ENCODE results near the gene PLSCR2.
A peak's percentile ranks its signal among the peaks of the same experiment; 100 is the strongest.
"Not testable (repeated sequence)": the region's sequence is repeated elsewhere in the genome, so short reads cannot be mapped to it uniquely, and the experiment has no call there.

Gene PLSCR2

GRCh38 chr3:146501752-146502151 is 32.4 kb upstream of the PLSCR2 start:
- no peak overlapping the region for H3K4me3 ChIP-seq (replicated peaks; ENCODE audit: low read depth, low read length)
- H3K27me3 ChIP-seq (replicated peaks; ENCODE audit: control insufficient read depth, insufficient read depth, low read length), result no peaks in the 10 kb centered on the region
- DNase-seq (ENCODE audit: extremely low read depth, insufficient read length), result peak; percentile 15
- H3K36me3 ChIP-seq (ENCODE audit: control insufficient read depth, insufficient read depth, low read length), result no peaks in the 10 kb centered on the region
- no peak for TF ChIP-seq CTCF (IDR thresholded peaks at IDR 0.05; ENCODE audit: insufficient read depth, low read length, poor library complexity, severe bottlenecking)

GRCh38 chr3:146499701-146500100 is 30.3 kb upstream of the PLSCR2 start:
- no peak for DNase-seq (ENCODE audit: extremely low read depth, insufficient read length)
- Histone ChIP-seq H3K4me3 (replicated peaks; ENCODE audit: low read depth, low read length) (no peak overlapping the region), H3K27me3 (replicated peaks; ENCODE audit: control insufficient read depth, insufficient read depth, low read length) (no peaks in the 10 kb centered on the region), H3K36me3 (ENCODE audit: control insufficient read depth, insufficient read depth, low read length) (no peaks in the 10 kb centered on the region)
- TF ChIP-seq CTCF (IDR thresholded peaks at IDR 0.05; ENCODE audit: insufficient read depth, low read length, poor library complexity, severe bottlenecking), result no peak

GRCh38 chr3:146498002-146498736 is 28.8 kb upstream of the PLSCR2 start:
- H3K27me3 ChIP-seq (replicated peaks; ENCODE audit: control insufficient read depth, insufficient read depth, low read length), result no peaks in the 10 kb centered on the region
- no peak overlapping the region for H3K4me3 ChIP-seq (replicated peaks; ENCODE audit: low read depth, low read length)
- no peak for DNase-seq (ENCODE audit: extremely low read depth, insufficient read length)
- no peaks in the 10 kb centered on the region for H3K36me3 ChIP-seq (ENCODE audit: control insufficient read depth, insufficient read depth, low read length)
- no peak for TF ChIP-seq CTCF (IDR thresholded peaks at IDR 0.05; ENCODE audit: insufficient read depth, low read length, poor library complexity, severe bottlenecking)

GRCh38 chr3:146497145-146497843 is 27.9 kb upstream of the PLSCR2 start:
- not testable (repeated sequence) for DNase-seq (ENCODE audit: extremely low read depth, insufficient read length); H3K27me3 ChIP-seq (replicated peaks; ENCODE audit: control insufficient read depth, insufficient read depth, low read length); H3K4me3 ChIP-seq (replicated peaks; ENCODE audit: low read depth, low read length); H3K36me3 ChIP-seq (ENCODE audit: control insufficient read depth, insufficient read depth, low read length)

GRCh38 chr3:146496726-146497125 is 27.4 kb upstream of the PLSCR2 start:
- no peak overlapping the region for H3K4me3 ChIP-seq (replicated peaks; ENCODE audit: low read depth, low read length)
- DNase-seq (ENCODE audit: extremely low read depth, insufficient read length), result no peak
- H3K36me3 ChIP-seq (ENCODE audit: control insufficient read depth, insufficient read depth, low read length), result no peaks in the 10 kb centered on the region
- no peaks in the 10 kb centered on the region for H3K27me3 ChIP-seq (replicated peaks; ENCODE audit: control insufficient read depth, insufficient read depth, low read length)
- TF ChIP-seq CTCF (IDR thresholded peaks at IDR 0.05; ENCODE audit: insufficient read depth, low read length, poor library complexity, severe bottlenecking), result no peak

- H3K36me3 ChIP-seq (ENCODE audit: control insufficient read depth, insufficient read depth, low read length), result no peaks in the 10 kb centered on the region
- no peak for TF ChIP-seq CTCF (IDR thresholded peaks at IDR 0.05; ENCODE audit: insufficient read depth, low read length, poor library complexity, severe bottlenecking)
- no peaks in the 10 kb centered on the region for H3K27me3 ChIP-seq (replicated peaks; ENCODE audit: control insufficient read depth, insufficient read depth, low read length)
- H3K4me3 ChIP-seq (replicated peaks; ENCODE audit: low read depth, low read length), result no peak overlapping the region
- DNase-seq (ENCODE audit: extremely low read depth, insufficient read length), result no peak
Measured at GRCh38 chr3:146496251-146496650, 26.9 kb upstream of the PLSCR2 start.
